Natural killer cell (primary cell): ENCODE measurements around the gene PROM2. TPM values are rescaled to one million over a fixed set of nuclear protein-coding genes. Genes with fewer than 3 reads are reported as not detected.

Experiments used
- ATAC-seq, 3 donors: fragments of 150-1000 bp in 2 of 3; fragments of 200-7000 bp in 1 of 3; cut with Tn5 transposase; 1 replicate in 1 of 3; 2 replicates in 2 of 3; pipeline ENCODE4 v1.10.0; 2021; ENCODE audit warnings: mild to moderate bottlenecking in 2 of 3, moderate library complexity in 2 of 3
- DNase-seq, 2 donors: peaks; one replicate each; pipeline versions ENCODE4 v3.0.0 to v3.0.0-alpha.2; 2013 to 2021; ENCODE audit warnings: mixed read lengths in 1 of 2
- H3K27ac ChIP-seq: one replicate; pipeline ENCODE4 v1.5.1; 2013; ENCODE audit warnings: mild to moderate bottlenecking, low read length
- H3K27me3 ChIP-seq: one replicate; pipeline ENCODE4 v1.6.1; 2013; ENCODE audit warnings: low read length; ENCODE audit not compliant: control insufficient read depth, insufficient read depth
- H3K36me3 ChIP-seq: one replicate; pipeline ENCODE4 v1.6.1; 2013; ENCODE audit warnings: low read length; ENCODE audit not compliant: control insufficient read depth, insufficient read depth
- H3K4me1 ChIP-seq: one replicate; pipeline ENCODE4 v1.6.1; 2013; ENCODE audit warnings: low read length; ENCODE audit not compliant: control insufficient read depth, insufficient read depth
- H3K4me3 ChIP-seq: one replicate; pipeline ENCODE4 v1.5.1; 2013; ENCODE audit warnings: low read length
- H3K9me3 ChIP-seq: one replicate; pipeline ENCODE4 v1.6.1; 2013; ENCODE audit warnings: low read length; ENCODE audit not compliant: control insufficient read depth, insufficient read depth
- H3K27ac Mint-ChIP-seq, 2 donors: one replicate each; pipeline ENCODE4 v1.8.0; 2022; ENCODE audit warnings: mild to moderate bottlenecking in 2 of 2, mixed read lengths in 2 of 2, moderate library complexity in 1 of 2
- H3K27me3 Mint-ChIP-seq, 2 donors: one replicate each; pipeline ENCODE4 v1.8.0; 2022; ENCODE audit warnings: low read depth in 2 of 2, mixed read lengths in 2 of 2
- H3K36me3 Mint-ChIP-seq: one replicate; pipeline ENCODE4 v1.8.0; 2022; ENCODE audit warnings: mixed read lengths
- H3K4me1 Mint-ChIP-seq, 2 donors: one replicate each; pipeline ENCODE4 v1.8.0; 2022; ENCODE audit warnings: mixed read lengths in 2 of 2
- H3K4me3 Mint-ChIP-seq: one replicate; pipeline ENCODE4 v1.8.0; 2022; ENCODE audit warnings: mild to moderate bottlenecking, moderate library complexity, mixed read lengths
- H3K9me3 Mint-ChIP-seq, 2 donors: one replicate each; pipeline ENCODE4 v1.8.0; 2022; ENCODE audit warnings: mixed read lengths in 2 of 2
- CTCF ChIP-seq: fragments of 200-600 bp; IDR thresholded peaks from one replicate; pipeline ENCODE4 v1.8.0; 2022; ENCODE audit warnings: antibody characterized with exemption
- WGBS: methylation state at CpG from one replicate; pipeline ENCODE4 v1.1.7; 2013; ENCODE audit warnings: missing lambda C conversion rate; ENCODE audit not compliant: insufficient coverage; 5-methylcytosine and 5-hydroxymethylcytosine counted together
- intact Hi-C: fragments of 100-400 bp; cut with micrococcal nuclease; formaldehyde crosslinking; loops from one replicate; pipeline ENCODE4 v1.14.2; 2022
- total RNA-seq, 4 donors: library from RNA; stranded (reverse); fragments of 120-200 nt in 1 of 4; gene quantifications; one replicate each; pipeline versions ENCODE4 v1.2.3 to v1.2.4, GENCODE V29; 2013 to 2022

The PROM2 gene
- total RNA-seq, 3 donors from 2014 or later (not counting 1 experiment from before 2014, with no cell fraction given): 0.64 to 1.1 (median 0.70) TPM

GRCh38 chr2:95319481-95320343, 45.5 kb downstream of the PROM2 start:
- H3K4me3 ChIP-seq: no peak overlapping the region
- Mint-ChIP-seq H3K27ac (no peak overlapping the region), H3K9me3 (no peaks in the 10 kb centered on the region), H3K4me3 (no peak overlapping the region), H3K36me3 (no peaks in the 10 kb centered on the region), H3K27me3 (peaks cover 0 to 3% of the 10 kb centered on the region in 2 donors), H3K4me1 (no peaks in the 10 kb centered on the region)
- no peak overlapping the region for H3K27ac ChIP-seq
- 87% methylated on average over 23 of the region's 23 CpGs for WGBS
- intact Hi-C loops: no loop called here
- no peaks in the 10 kb centered on the region for H3K27me3 ChIP-seq
- no peak for TF ChIP-seq CTCF
- ATAC-seq (no peak), DNase-seq (no peak)
- no peaks in the 10 kb centered on the region for H3K4me1 ChIP-seq
- H3K36me3 ChIP-seq: no peaks in the 10 kb centered on the region
- H3K9me3 ChIP-seq: no peaks in the 10 kb centered on the region

GRCh38 chr2:95320344-95320712, 46.1 kb downstream of the PROM2 start:
- no peaks in the 10 kb centered on the region for H3K27me3 ChIP-seq
- H3K4me3 ChIP-seq: no peak overlapping the region
- Mint-ChIP-seq H3K4me1 (no peaks in the 10 kb centered on the region), H3K36me3 (no peaks in the 10 kb centered on the region), H3K27ac (no peak overlapping the region), H3K27me3 (peaks cover 0 to 3% of the 10 kb centered on the region in 2 donors), H3K9me3 (no peaks in the 10 kb centered on the region), H3K4me3 (no peak overlapping the region)
- WGBS: 72% methylated on average over 10 of the region's 11 CpGs
- TF ChIP-seq CTCF: no peak
- intact Hi-C loops: no loop called here
- no peak for DNase-seq
- H3K4me1 ChIP-seq: no peaks in the 10 kb centered on the region
- ATAC-seq: no peak
- no peak overlapping the region for H3K27ac ChIP-seq
- H3K36me3 ChIP-seq: no peaks in the 10 kb centered on the region
- H3K9me3 ChIP-seq: no peaks in the 10 kb centered on the region

- no peaks in the 10 kb centered on the region for H3K36me3 ChIP-seq
- Mint-ChIP-seq H3K4me3 (no peak overlapping the region), H3K27me3 (peaks cover 0 to 3% of the 10 kb centered on the region in 2 donors), H3K27ac (no peak overlapping the region), H3K9me3 (no peaks in the 10 kb centered on the region), H3K4me1 (no peaks in the 10 kb centered on the region), H3K36me3 (no peaks in the 10 kb centered on the region)
- H3K27ac ChIP-seq: no peak overlapping the region
- H3K4me3 ChIP-seq: no peak overlapping the region
- no peaks in the 10 kb centered on the region for H3K9me3 ChIP-seq
- WGBS: 90% methylated on average over 17 of the region's 18 CpGs
- ATAC-seq (no peak), DNase-seq (no peak)
- no peaks in the 10 kb centered on the region for H3K27me3 ChIP-seq
- intact Hi-C loops: no loop called here
- no peaks in the 10 kb centered on the region for H3K4me1 ChIP-seq
- TF ChIP-seq CTCF: no peak
Observed at GRCh38 chr2:95320986-95321767, 46.9 kb downstream of the PROM2 start.
